ENCODE measurements around the gene MRPL2.

The MRPL2 gene

GRCh38 chr6:43029120-43029519 is 30.1 kb downstream of the MRPL2 start:
- no peak overlapping the region for H3K4me3 ChIP-seq (ENCODE audit: low read depth in 1 of 2, low read length in 1 of 2)
- no peaks in the 10 kb centered on the region for H3K27me3 ChIP-seq
- H3K4me1 ChIP-seq (ENCODE audit: control insufficient read depth in 1 of 2, insufficient read depth in 1 of 2, low read depth in 1 of 2, low read length in 1 of 2) = no peaks in the 10 kb centered on the region
- H3K36me3 ChIP-seq = peaks cover 81% of the 10 kb centered on the region
- no peaks in the 10 kb centered on the region for H3K9me3 ChIP-seq
- TF ChIP-seq CTCF (IDR thresholded peaks at IDR 0.05) = no peak
- no peak overlapping the region for H3K27ac ChIP-seq

- TF ChIP-seq CTCF (IDR thresholded peaks at IDR 0.05) = no peak
- Histone ChIP-seq H3K4me3 (ENCODE audit: low read depth in 1 of 2, low read length in 1 of 2) (no peak overlapping the region), H3K36me3 (peaks cover 65% of the 10 kb centered on the region), H3K4me1 (ENCODE audit: control insufficient read depth in 1 of 2, insufficient read depth in 1 of 2, low read depth in 1 of 2, low read length in 1 of 2) (peaks cover 7 to 9% of the 10 kb centered on the region in 2 experiments), H3K27me3 (no peaks in the 10 kb centered on the region), H3K27ac (no peak overlapping the region), H3K9me3 (no peaks in the 10 kb centered on the region)
Measured at GRCh38 chr6:43026365-43026764, 32.9 kb downstream of the MRPL2 start.

GRCh38 chr6:43024436-43024835 is 34.8 kb downstream of the MRPL2 start:
- Histone ChIP-seq H3K4me3 (ENCODE audit: low read depth in 1 of 2, low read length in 1 of 2) (no peak overlapping the region), H3K4me1 (ENCODE audit: control insufficient read depth in 1 of 2, insufficient read depth in 1 of 2, low read depth in 1 of 2, low read length in 1 of 2) (peaks cover 15 to 18% of the 10 kb centered on the region in 2 experiments), H3K9me3 (no peaks in the 10 kb centered on the region), H3K27me3 (no peaks in the 10 kb centered on the region), H3K36me3 (peaks cover 54% of the 10 kb centered on the region), H3K27ac (no peak overlapping the region)
- TF ChIP-seq CTCF (IDR thresholded peaks at IDR 0.05) = no peak

GRCh38 chr6:43021270-43022047 is 37.8 kb downstream of the MRPL2 start, which contains the start of gene RRP36:
Gene RRP36, plus strand, starts transcription at chr6:43021623. Its CDS starts 32 bp downstream, at chr6:43021655.
- H3K27me3 ChIP-seq = no peaks in the 10 kb centered on the region
- H3K27ac ChIP-seq = peak within 1 kb of the TSS; percentile 85
- H3K9me3 ChIP-seq = no peaks in the 10 kb centered on the region
- peak within 1 kb of the TSS; percentile 88 to 97 for H3K4me3 ChIP-seq (ENCODE audit: low read depth in 1 of 2, low read length in 1 of 2)
- H3K36me3 ChIP-seq = peaks cover 49% of the 10 kb centered on the region
- H3K4me1 ChIP-seq (ENCODE audit: control insufficient read depth in 1 of 2, insufficient read depth in 1 of 2, low read depth in 1 of 2, low read length in 1 of 2) = peaks cover 15 to 19% of the 10 kb centered on the region in 2 experiments
- no peak for TF ChIP-seq CTCF (IDR thresholded peaks at IDR 0.05)

GRCh38 chr6:43020847-43021246 is 38.4 kb downstream of the MRPL2 start:
- peaks cover 21 to 25% of the 10 kb centered on the region in 2 experiments for H3K4me1 ChIP-seq (ENCODE audit: control insufficient read depth in 1 of 2, insufficient read depth in 1 of 2, low read depth in 1 of 2, low read length in 1 of 2)
- H3K27ac ChIP-seq = peak overlapping the region; percentile 85
- H3K36me3 ChIP-seq = peaks cover 43% of the 10 kb centered on the region
- H3K4me3 ChIP-seq (ENCODE audit: low read depth in 1 of 2, low read length in 1 of 2) = peak overlapping the region; percentile 88 to 97
- no peak for TF ChIP-seq CTCF (IDR thresholded peaks at IDR 0.05)
- H3K9me3 ChIP-seq = no peaks in the 10 kb centered on the region
- no peaks in the 10 kb centered on the region for H3K27me3 ChIP-seq
